ENCODE results near the gene TXNDC17. TPM values are rescaled to one million over a fixed set of nuclear protein-coding genes. Genes with fewer than 3 reads are reported as not detected.
A peak's percentile ranks its signal among the peaks of the same experiment; 100 is the strongest.

Gene TXNDC17
- total and polyA plus RNA-seq, 2 of the 13 experiments (the other 11 are each of a cell fraction or from before 2014, with no cell fraction given): 188 to 266 TPM

GRCh38 chr17:6651919-6652452 lies 11.1 kb downstream of the TXNDC17 start (continued):
- TF ChIP-seq SKIL (CRISPR knock-in tag; IDR thresholded peaks at IDR 0.05; ENCODE audit: borderline replicate concordance) (peak; percentile 75; the same call in 1 of the 2 replicates), ELF3 (CRISPR knock-in tag; IDR thresholded peaks at IDR 0.05) (peak; percentile 54; the same call in 1 of the 2 replicates), ZNF224 (CRISPR knock-in tag; IDR thresholded peaks at IDR 0.05) (peak; percentile 96), REL (CRISPR knock-in tag; conservative IDR thresholded peaks at IDR 0.05) (peak; percentile 97), IRF9 (CRISPR knock-in tag; IDR thresholded peaks at IDR 0.05; ENCODE audit: borderline replicate concordance) (peak; percentile 98), ZNF558 (CRISPR knock-in tag; IDR thresholded peaks at IDR 0.05; ENCODE audit: borderline replicate concordance) (peak; percentile 85; the same call in 1 of the 2 replicates), ZNF784 (CRISPR knock-in tag; IDR thresholded peaks at IDR 0.05; ENCODE audit: borderline replicate concordance) (peak; percentile 81; the same call in 1 of the 2 replicates), PHF5A (CRISPR knock-in tag; IDR thresholded peaks at IDR 0.05; ENCODE audit: low read depth, unreplicated experiment) (no peak), HBP1 (CRISPR knock-in tag; IDR thresholded peaks at IDR 0.05; ENCODE audit: low read depth) (no peak), ZEB1 (IDR thresholded peaks at IDR 0.05; ENCODE audit: insufficient replicate concordance, low read depth) (no peak), POGK (CRISPR knock-in tag; conservative IDR thresholded peaks at IDR 0.05) (peak; percentile 90; the same call in 1 of the 2 replicates), HNF4G (IDR thresholded peaks at IDR 0.05; ENCODE audit: borderline replicate concordance, low read depth, low read length) (no peak), HNF4G (CRISPR knock-in tag; IDR thresholded peaks at IDR 0.05; ENCODE audit: borderline replicate concordance, low read depth) (peak; percentile 54; the same call in 1 of the 2 replicates), ZNF749 (CRISPR knock-in tag; IDR thresholded peaks at IDR 0.05; ENCODE audit: borderline replicate concordance) (peak; percentile 99), PRDM15 (CRISPR knock-in tag; IDR thresholded peaks at IDR 0.05) (peak; percentile 61; the same call in 1 of the 2 replicates)

Data from HepG2 (cell line).